ENCODE data around the gene NFIB.

The NFIB gene

DNA sequence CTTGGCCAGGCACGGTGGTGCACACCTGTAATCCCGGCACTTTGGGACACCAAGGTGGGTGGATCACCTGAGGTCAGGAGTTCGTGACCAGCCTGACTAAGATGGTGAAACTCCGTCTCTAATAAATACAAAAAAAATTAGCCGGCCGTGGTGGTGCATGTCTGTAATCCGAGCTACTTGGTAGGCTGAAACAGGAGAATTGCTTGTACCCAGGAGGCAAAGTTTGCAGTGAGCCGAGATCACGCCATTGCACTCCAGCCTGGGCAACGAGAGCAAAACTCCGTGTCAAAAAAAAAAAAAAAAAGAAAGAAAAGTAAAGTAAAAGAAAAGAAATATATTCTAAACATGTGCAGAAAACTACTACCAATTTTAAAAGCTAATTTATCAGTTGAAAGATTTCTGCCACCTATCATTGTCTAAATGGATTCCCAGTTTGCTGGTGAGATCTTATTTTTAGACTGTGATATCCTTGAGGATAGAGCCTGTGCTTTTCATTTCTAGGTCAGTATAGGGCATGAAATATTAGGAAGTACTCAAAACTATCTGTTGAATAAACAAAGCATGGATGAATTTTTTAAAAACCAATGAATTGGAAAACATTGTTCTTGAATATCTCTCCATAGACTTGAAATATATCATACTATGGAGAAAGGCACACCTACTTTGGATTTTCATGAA, 86.9 kb downstream of the NFIB start:
- H3K4me3 ChIP-seq (ENCODE audit: low read depth, low read length), result no peak overlapping the region
- TF ChIP-seq CTCF (conservative IDR thresholded peaks at IDR 0.05; ENCODE audit: low read depth, low read length), result no peak
- DNase-seq (ENCODE audit: low read depth), result no peak

- DNase-seq (ENCODE audit: low read depth), result no peak
- no peak overlapping the region for H3K4me3 ChIP-seq (ENCODE audit: low read depth, low read length)
- TF ChIP-seq CTCF (conservative IDR thresholded peaks at IDR 0.05; ENCODE audit: low read depth, low read length), result no peak
Observed at GRCh38 chr9:14223081-14223480, 90.9 kb downstream of the NFIB start.

GRCh38 chr9:14222149-14222835, 91.6 kb downstream of the NFIB start:
- H3K4me3 ChIP-seq (ENCODE audit: low read depth, low read length), result no peak overlapping the region

GRCh38 chr9:14221558-14221957, 92.4 kb downstream of the NFIB start:
- TF ChIP-seq CTCF (conservative IDR thresholded peaks at IDR 0.05; ENCODE audit: low read depth, low read length), result no peak
- peak; percentile 66 for DNase-seq (ENCODE audit: low read depth)
- no peak overlapping the region for H3K4me3 ChIP-seq (ENCODE audit: low read depth, low read length)

More at GRCh38 chr9:14222149-14222835, 91.6 kb downstream of the NFIB start:
- no peak for DNase-seq (ENCODE audit: low read depth)
- TF ChIP-seq CTCF (conservative IDR thresholded peaks at IDR 0.05; ENCODE audit: low read depth, low read length), result no peak

- no peak for TF ChIP-seq CTCF (conservative IDR thresholded peaks at IDR 0.05; ENCODE audit: low read depth, low read length)
- no peak for DNase-seq (ENCODE audit: low read depth)
- H3K4me3 ChIP-seq (ENCODE audit: low read depth, low read length), result no peak overlapping the region
Observed at GRCh38 chr9:14221119-14221518, 92.8 kb downstream of the NFIB start.

DNA sequence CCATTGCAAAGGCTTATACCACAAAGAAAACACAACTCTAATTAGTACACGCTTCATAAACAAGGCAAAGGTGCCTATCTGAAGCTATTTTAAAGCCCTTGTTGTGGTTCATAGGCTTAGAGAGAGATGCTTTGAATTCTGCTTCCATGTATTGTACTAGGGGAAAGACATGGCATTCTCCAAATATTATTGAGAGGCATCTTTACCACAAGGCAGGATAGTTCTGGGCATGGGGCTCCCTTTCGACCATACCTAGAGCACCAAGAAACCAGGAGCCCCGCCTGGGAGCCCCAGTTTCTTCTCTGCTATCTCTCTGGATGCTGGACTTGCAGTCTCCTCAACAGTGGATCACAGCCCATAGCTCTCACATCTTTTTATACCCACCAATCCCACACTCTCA, 93.7 kb downstream of the NFIB start:
- H3K4me3 ChIP-seq (ENCODE audit: low read depth, low read length), result no peak overlapping the region
- no peak for TF ChIP-seq CTCF (conservative IDR thresholded peaks at IDR 0.05; ENCODE audit: low read depth, low read length)
- no peak for DNase-seq (ENCODE audit: low read depth)

- TF ChIP-seq CTCF (conservative IDR thresholded peaks at IDR 0.05; ENCODE audit: low read depth, low read length), result no peak
- no peak for DNase-seq (ENCODE audit: low read depth)
- no peak overlapping the region for H3K4me3 ChIP-seq (ENCODE audit: low read depth, low read length)
Observed at GRCh38 chr9:14219850-14220249, 94.1 kb downstream of the NFIB start.

Data from choroid plexus epithelial cell (primary cell).